ENCODE results near the gene POU2F3. TPM values are rescaled to one million over a fixed set of nuclear protein-coding genes. Genes with fewer than 3 reads are reported as not detected.

The POU2F3 gene
- total RNA-seq, 2 donors from 2014 or later = 1.5 to 6.1 TPM

DNA sequence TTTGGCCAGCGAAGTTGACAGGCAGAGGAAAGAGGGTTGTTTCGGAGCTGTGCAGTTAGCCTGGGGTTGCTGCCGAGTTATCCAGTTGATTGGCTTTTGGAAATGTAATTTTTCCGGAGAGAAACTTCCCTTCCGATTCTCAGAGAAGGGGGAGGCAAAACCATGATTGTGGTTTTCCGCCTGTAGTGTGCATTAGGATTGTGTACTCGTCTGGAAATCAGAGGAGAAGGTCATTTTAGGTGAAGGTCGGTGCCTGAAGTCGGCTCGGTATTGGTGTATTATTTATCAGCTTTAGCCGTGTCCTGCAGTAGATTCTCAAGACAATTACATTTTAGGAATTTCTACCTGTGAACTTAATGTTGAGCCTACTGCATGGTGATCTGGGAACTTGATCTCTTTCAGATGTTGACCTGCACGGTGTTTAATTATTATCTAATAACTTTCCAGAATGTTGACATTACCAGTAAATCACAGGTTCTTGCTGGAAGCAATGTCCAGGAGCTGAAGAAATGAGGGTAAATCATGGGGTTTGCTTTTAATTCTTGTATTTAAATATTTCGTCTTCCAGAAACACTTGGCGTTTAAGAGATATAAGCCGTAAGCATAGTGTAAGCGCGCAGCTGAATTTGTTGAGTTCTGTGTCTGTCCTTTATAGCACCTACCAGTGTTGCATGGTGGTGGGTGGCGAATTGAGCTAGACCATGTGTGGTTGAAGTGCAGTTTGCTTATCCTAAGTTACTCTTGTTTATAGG, 97.6 kb downstream of the POU2F3 start:
- TF ChIP-seq POLR2AphosphoS5 (IDR thresholded peaks at IDR 0.05) (no peak), POLR2A (IDR thresholded peaks at IDR 0.05) (no peak)
- TF ChIP-seq, protein P1, sequence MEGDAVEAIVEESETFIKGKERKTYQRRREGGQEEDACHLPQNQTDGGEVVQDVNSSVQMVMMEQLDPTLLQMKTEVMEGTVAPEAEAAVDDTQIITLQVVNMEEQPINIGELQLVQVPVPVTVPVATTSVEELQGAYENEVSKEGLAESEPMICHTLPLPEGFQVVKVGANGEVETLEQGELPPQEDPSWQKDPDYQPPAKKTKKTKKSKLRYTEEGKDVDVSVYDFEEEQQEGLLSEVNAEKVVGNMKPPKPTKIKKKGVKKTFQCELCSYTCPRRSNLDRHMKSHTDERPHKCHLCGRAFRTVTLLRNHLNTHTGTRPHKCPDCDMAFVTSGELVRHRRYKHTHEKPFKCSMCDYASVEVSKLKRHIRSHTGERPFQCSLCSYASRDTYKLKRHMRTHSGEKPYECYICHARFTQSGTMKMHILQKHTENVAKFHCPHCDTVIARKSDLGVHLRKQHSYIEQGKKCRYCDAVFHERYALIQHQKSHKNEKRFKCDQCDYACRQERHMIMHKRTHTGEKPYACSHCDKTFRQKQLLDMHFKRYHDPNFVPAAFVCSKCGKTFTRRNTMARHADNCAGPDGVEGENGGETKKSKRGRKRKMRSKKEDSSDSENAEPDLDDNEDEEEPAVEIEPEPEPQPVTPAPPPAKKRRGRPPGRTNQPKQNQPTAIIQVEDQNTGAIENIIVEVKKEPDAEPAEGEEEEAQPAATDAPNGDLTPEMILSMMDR (IDR thresholded peaks at IDR 0.05) = no peak
- peak overlapping the region; percentile 95 to 97 for H3K27ac ChIP-seq
- H3K4me3 ChIP-seq = peak overlapping the region; percentile 76 to 87
- DNase-seq (ENCODE audit: low spot score) = no peak
- no peaks in the 10 kb centered on the region for H3K4me1 ChIP-seq (replicated peaks)
- intact Hi-C loops (cut with DNase I) = loop anchor here (5.0 to 10.0 kb wide), 5 partner anchors 67 to 955 kb away; partner anchors contain the start of gene SC5D
- no peaks in the 10 kb centered on the region for H3K9me3 ChIP-seq
- no peaks in the 10 kb centered on the region for H3K36me3 ChIP-seq
- H3K27me3 ChIP-seq (replicated peaks; ENCODE audit: insufficient read depth) = no peaks in the 10 kb centered on the region
- 4% methylated on average over 18 of the region's 18 CpGs for WGBS

DNA sequence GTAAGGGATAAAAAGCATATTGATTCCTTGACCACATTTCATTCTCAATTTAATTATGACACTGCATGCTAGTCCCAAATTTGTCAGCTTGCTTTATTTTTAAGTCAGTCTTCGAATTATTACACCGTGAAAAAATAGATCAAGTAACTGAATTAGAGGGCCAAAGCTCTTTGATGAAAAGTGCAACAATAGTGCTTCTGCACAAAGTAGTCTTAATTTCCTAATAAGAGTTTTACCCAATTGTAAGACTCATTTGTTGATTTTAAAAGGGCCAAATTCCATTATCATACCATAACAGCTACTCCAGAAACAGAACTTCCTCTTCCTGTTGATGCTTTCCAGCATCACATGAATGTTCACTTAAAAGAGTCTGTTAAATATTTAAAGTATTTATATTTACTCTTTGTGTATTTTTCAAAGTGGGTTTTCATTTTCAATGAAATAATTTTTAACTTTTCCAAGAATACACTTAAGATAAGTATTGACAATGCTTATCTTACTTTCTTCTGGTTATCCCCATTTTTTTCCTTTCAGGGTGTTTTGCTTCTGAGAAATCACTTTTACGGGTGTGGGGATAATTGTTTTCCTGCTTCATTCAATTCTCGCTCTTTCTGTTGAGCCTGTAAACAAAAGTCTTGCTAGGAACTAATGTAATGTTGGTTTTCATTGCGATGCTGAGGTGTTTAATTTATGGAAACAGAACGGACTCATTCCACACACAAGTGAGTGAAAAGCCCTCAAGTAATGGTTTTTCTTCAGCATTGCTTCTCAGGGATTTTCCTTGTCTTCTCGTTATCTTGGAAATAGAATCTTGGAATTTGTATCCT, 98.4 kb downstream of the POU2F3 start:
- DNase-seq (ENCODE audit: low spot score) = no peak
- Histone ChIP-seq H3K36me3 (no peaks in the 10 kb centered on the region), H3K4me1 (replicated peaks) (no peaks in the 10 kb centered on the region), H3K27ac (peak overlapping the region; percentile 95 to 97), H3K9me3 (no peaks in the 10 kb centered on the region), H3K27me3 (replicated peaks; ENCODE audit: insufficient read depth) (no peaks in the 10 kb centered on the region), H3K4me3 (peak overlapping the region; percentile 76 to 87)
- WGBS = 17% methylated on average over 7 of the region's 7 CpGs
- TF ChIP-seq POLR2AphosphoS5 (IDR thresholded peaks at IDR 0.05) (no peak), POLR2A (IDR thresholded peaks at IDR 0.05) (no peak)
- TF ChIP-seq, protein P1 (IDR thresholded peaks at IDR 0.05) = no peak
- intact Hi-C loops (cut with DNase I) = loop anchor here (5.0 to 10.0 kb wide), 5 partner anchors 66 to 954 kb away; partner anchors contain the start of gene SC5D

- DNase-seq (ENCODE audit: low spot score) = peak; percentile 35
- H3K27ac ChIP-seq = peak overlapping the region; percentile 29 to 33
- TF ChIP-seq POLR2AphosphoS5 (IDR thresholded peaks at IDR 0.05) (no peak), POLR2A (IDR thresholded peaks at IDR 0.05) (peak; percentile 11)
- TF ChIP-seq, protein P1 (IDR thresholded peaks at IDR 0.05) = no peak
- no peaks in the 10 kb centered on the region for H3K9me3 ChIP-seq
- intact Hi-C loops (cut with DNase I) = loop anchor here (5.0 to 10.0 kb wide), 5 partner anchors 65 to 953 kb away; partner anchors contain the start of gene SC5D
- H3K4me1 ChIP-seq (replicated peaks) = no peaks in the 10 kb centered on the region
- no peaks in the 10 kb centered on the region for H3K36me3 ChIP-seq
- WGBS = 11% methylated on average over 6 of the region's 6 CpGs
- peak overlapping the region in 1 of 2 donors; percentile 76 for H3K4me3 ChIP-seq
- H3K27me3 ChIP-seq (replicated peaks; ENCODE audit: insufficient read depth) = no peaks in the 10 kb centered on the region
These were observed 99.5 kb downstream of the POU2F3 start for GRCh38 chr11:120339394-120339890.

GRCh38 chr11:120340529-120340928, 100.6 kb downstream of the POU2F3 start:
- intact Hi-C loops (cut with DNase I) = no loop called here
- H3K36me3 ChIP-seq = no peaks in the 10 kb centered on the region
- H3K27ac ChIP-seq = peak overlapping the region in 1 of 2 donors; percentile 33
- no peak overlapping the region for H3K4me3 ChIP-seq
- TF ChIP-seq POLR2A (IDR thresholded peaks at IDR 0.05) (no peak), POLR2AphosphoS5 (IDR thresholded peaks at IDR 0.05) (no peak)
- TF ChIP-seq, protein P1 (IDR thresholded peaks at IDR 0.05) = no peak
- 9% methylated on average over 2 of the region's 2 CpGs for WGBS
- H3K27me3 ChIP-seq (replicated peaks; ENCODE audit: insufficient read depth) = no peaks in the 10 kb centered on the region
- no peak for DNase-seq (ENCODE audit: low spot score)
- no peaks in the 10 kb centered on the region for H3K9me3 ChIP-seq
- H3K4me1 ChIP-seq (replicated peaks) = no peaks in the 10 kb centered on the region
